ENCODE data around the gene MBP. TPM values are rescaled to one million over a fixed set of nuclear protein-coding genes. Genes with fewer than 3 reads are reported as not detected.

The MBP gene
- total RNA-seq, 1 experiment from 2014 or later = 15.6 TPM

- no peak for DNase-seq (ENCODE audit: low read depth)
These were observed 143.5 kb downstream of the MBP start for GRCh38 chr18:76988827-76989646.

- no peak for DNase-seq (ENCODE audit: low read depth)
These were observed 144.4 kb downstream of the MBP start for GRCh38 chr18:76988031-76988826.

- DNase-seq (ENCODE audit: low read depth) = no peak
These were observed 146.2 kb downstream of the MBP start for GRCh38 chr18:76986406-76986805.

- DNase-seq (ENCODE audit: low read depth) = no peak
These were observed 146.7 kb downstream of the MBP start for GRCh38 chr18:76985951-76986236.

GRCh38 chr18:76985156-76985950 is 147.2 kb downstream of the MBP start:
- DNase-seq (ENCODE audit: low read depth) = no peak

- no peak for DNase-seq (ENCODE audit: low read depth)
These were observed 148.1 kb downstream of the MBP start for GRCh38 chr18:76984193-76985155.

GRCh38 chr18:76983613-76984051 is 149.0 kb downstream of the MBP start:
- no peak for DNase-seq (ENCODE audit: low read depth)

- peak; percentile 48 for DNase-seq (ENCODE audit: low read depth)
These were observed 149.6 kb downstream of the MBP start for GRCh38 chr18:76982841-76983583.

- no peak for DNase-seq (ENCODE audit: low read depth)
These were observed 150.5 kb downstream of the MBP start for GRCh38 chr18:76982038-76982437.

GRCh38 chr18:76981396-76981968 is 151.1 kb downstream of the MBP start:
- no peak for DNase-seq (ENCODE audit: low read depth)

GRCh38 chr18:76980663-76981395 is 151.8 kb downstream of the MBP start:
- DNase-seq (ENCODE audit: low read depth) = no peak

- no peak for DNase-seq (ENCODE audit: low read depth)
These were observed 152.7 kb downstream of the MBP start for GRCh38 chr18:76979906-76980305.

- DNase-seq (ENCODE audit: low read depth) = no peak
These were observed 153.4 kb downstream of the MBP start for GRCh38 chr18:76979111-76979751.

- DNase-seq (ENCODE audit: low read depth) = no peak
These were observed 154.0 kb downstream of the MBP start for GRCh38 chr18:76978616-76979015.

- no peak for DNase-seq (ENCODE audit: low read depth)
These were observed 154.8 kb downstream of the MBP start for GRCh38 chr18:76977684-76978232.

- no peak for DNase-seq (ENCODE audit: low read depth)
These were observed 155.4 kb downstream of the MBP start for GRCh38 chr18:76977108-76977621.

GRCh38 chr18:76975577-76976110 is 156.9 kb downstream of the MBP start:
- DNase-seq (ENCODE audit: low read depth) = no peak

- no peak for DNase-seq (ENCODE audit: low read depth)
These were observed 158.2 kb downstream of the MBP start for GRCh38 chr18:76974386-76974785.
